ENCODE measurements around the gene OSBP2.

Gene OSBP2

GRCh38 chr22:30861688-30862552 lies 167.2 kb downstream of the OSBP2 start:
- DNase-seq (ENCODE audit: low read depth) = no peak
- H3K4me3 ChIP-seq (ENCODE audit: low read depth, low read length) = no peak overlapping the region
- no peak for TF ChIP-seq CTCF (conservative IDR thresholded peaks at IDR 0.05; ENCODE audit: low read depth, low read length)

- no peak overlapping the region for H3K4me3 ChIP-seq (ENCODE audit: low read depth, low read length)
- TF ChIP-seq CTCF (conservative IDR thresholded peaks at IDR 0.05; ENCODE audit: low read depth, low read length) = no peak
- DNase-seq (ENCODE audit: low read depth) = no peak
Observed at GRCh38 chr22:30863081-30863833, 168.6 kb downstream of the OSBP2 start.

- no peak overlapping the region for H3K4me3 ChIP-seq (ENCODE audit: low read depth, low read length)
- no peak for DNase-seq (ENCODE audit: low read depth)
- no peak for TF ChIP-seq CTCF (conservative IDR thresholded peaks at IDR 0.05; ENCODE audit: low read depth, low read length)
Observed at GRCh38 chr22:30864441-30865420, 170.1 kb downstream of the OSBP2 start.

GRCh38 chr22:30865656-30866055 lies 171.0 kb downstream of the OSBP2 start:
- no peak overlapping the region for H3K4me3 ChIP-seq (ENCODE audit: low read depth, low read length)
- no peak for DNase-seq (ENCODE audit: low read depth)
- no peak for TF ChIP-seq CTCF (conservative IDR thresholded peaks at IDR 0.05; ENCODE audit: low read depth, low read length)

- no peak for TF ChIP-seq CTCF (conservative IDR thresholded peaks at IDR 0.05; ENCODE audit: low read depth, low read length)
- H3K4me3 ChIP-seq (ENCODE audit: low read depth, low read length) = no peak overlapping the region
- DNase-seq (ENCODE audit: low read depth) = no peak
Observed at GRCh38 chr22:30866216-30866615, 171.5 kb downstream of the OSBP2 start.

- no peak overlapping the region for H3K4me3 ChIP-seq (ENCODE audit: low read depth, low read length)
- TF ChIP-seq CTCF (conservative IDR thresholded peaks at IDR 0.05; ENCODE audit: low read depth, low read length) = peak; percentile 23
- no peak for DNase-seq (ENCODE audit: low read depth)
Observed at GRCh38 chr22:30866811-30867271, 172.2 kb downstream of the OSBP2 start.
